ENCODE data around the gene USF1.

- TF ChIP-seq POLR2A (IDR thresholded peaks at IDR 0.05) (no peak), CTCF (IDR thresholded peaks at IDR 0.05 in 8 of 11, conservative IDR thresholded peaks at IDR 0.05 in 3 of 11) (no peak), POLR2AphosphoS5 (IDR thresholded peaks at IDR 0.05) (no peak)
These were observed 32.7 kb downstream of the USF1 start for GRCh38 chr1:161013131-161013487.

Measured in spleen (tissue), 7 donors.